WERI-Rb-1 (cell line): ENCODE measurements around the gene PRAF2.

Experiments
- DNase-seq: peaks from one replicate; pipeline ENCODE4 v3.0.0-alpha.2; 2020
- H3K27ac ChIP-seq: fragments of 250-450 bp; sonication (Bioruptor Pico); 2 replicates; pipeline ENCODE4 v1.5.1; 2020; ENCODE audit warnings: mild to moderate bottlenecking, moderate library complexity
- H3K27me3 ChIP-seq: fragments of 250-450 bp; sonication (Bioruptor Pico); 2 replicates; pipeline ENCODE4 v1.5.1; 2021; ENCODE audit warnings: mild to moderate bottlenecking, low read depth, moderate library complexity; ENCODE audit not compliant: insufficient read depth, severe bottlenecking
- H3K36me3 ChIP-seq: fragments of 250-450 bp; sonication (Bioruptor Pico); 2 replicates; pipeline ENCODE4 v1.5.1; 2020; ENCODE audit warnings: mild to moderate bottlenecking, moderate library complexity
- H3K4me3 ChIP-seq: 2 replicates; pipeline ENCODE4 v1.5.1; 2011; ENCODE audit warnings: low read depth, mild to moderate bottlenecking, control low read depth, low read length
- H3K9me3 ChIP-seq: fragments of 250-450 bp; sonication (Bioruptor Pico); 2 replicates; pipeline ENCODE4 v1.5.1; 2021; ENCODE audit warnings: mild to moderate bottlenecking, moderate library complexity; ENCODE audit not compliant: severe bottlenecking
- CTCF ChIP-seq: IDR thresholded peaks from 2 replicates; pipeline ENCODE4 v1.5.1; 2011; ENCODE audit warnings: low read depth, mild to moderate bottlenecking, control low read depth, inconsistent platforms, low read length

The PRAF2 gene

GRCh38 chrX:49053223-49054072 is 20.4 kb downstream of the PRAF2 start:
- DNase-seq = peak; percentile 85
- H3K9me3 ChIP-seq = peaks cover 2% of the 10 kb centered on the region
- peak overlapping the region; percentile 61 for H3K27ac ChIP-seq
- no peak for TF ChIP-seq CTCF
- H3K4me3 ChIP-seq = peak overlapping the region; percentile 48
- peaks cover 17% of the 10 kb centered on the region for H3K27me3 ChIP-seq
- no peaks in the 10 kb centered on the region for H3K36me3 ChIP-seq

DNA sequence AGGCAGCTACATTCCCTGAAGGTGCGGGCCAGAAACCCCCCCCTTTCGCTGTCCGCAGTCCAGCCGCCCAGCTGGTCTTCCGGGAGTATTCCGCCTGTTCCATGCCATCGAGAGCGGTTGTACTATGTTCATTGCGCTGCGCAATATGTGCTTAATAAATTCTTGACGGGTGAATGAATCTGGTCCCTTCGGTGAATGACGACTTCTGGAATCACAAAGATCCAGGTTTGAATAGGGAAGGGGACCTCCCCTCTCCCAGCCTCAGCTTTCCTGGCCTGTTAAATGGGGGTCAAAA is 29.9 kb downstream of the PRAF2 start:
- no peak for TF ChIP-seq CTCF
- H3K9me3 ChIP-seq = no peaks in the 10 kb centered on the region
- peaks cover 8% of the 10 kb centered on the region for H3K27me3 ChIP-seq
- H3K36me3 ChIP-seq = peaks cover 5% of the 10 kb centered on the region; the same call in 1 of the 2 replicates
- H3K4me3 ChIP-seq = peak overlapping the region; percentile 26
- DNase-seq = no peak
- H3K27ac ChIP-seq = peak overlapping the region; percentile 31

DNA sequence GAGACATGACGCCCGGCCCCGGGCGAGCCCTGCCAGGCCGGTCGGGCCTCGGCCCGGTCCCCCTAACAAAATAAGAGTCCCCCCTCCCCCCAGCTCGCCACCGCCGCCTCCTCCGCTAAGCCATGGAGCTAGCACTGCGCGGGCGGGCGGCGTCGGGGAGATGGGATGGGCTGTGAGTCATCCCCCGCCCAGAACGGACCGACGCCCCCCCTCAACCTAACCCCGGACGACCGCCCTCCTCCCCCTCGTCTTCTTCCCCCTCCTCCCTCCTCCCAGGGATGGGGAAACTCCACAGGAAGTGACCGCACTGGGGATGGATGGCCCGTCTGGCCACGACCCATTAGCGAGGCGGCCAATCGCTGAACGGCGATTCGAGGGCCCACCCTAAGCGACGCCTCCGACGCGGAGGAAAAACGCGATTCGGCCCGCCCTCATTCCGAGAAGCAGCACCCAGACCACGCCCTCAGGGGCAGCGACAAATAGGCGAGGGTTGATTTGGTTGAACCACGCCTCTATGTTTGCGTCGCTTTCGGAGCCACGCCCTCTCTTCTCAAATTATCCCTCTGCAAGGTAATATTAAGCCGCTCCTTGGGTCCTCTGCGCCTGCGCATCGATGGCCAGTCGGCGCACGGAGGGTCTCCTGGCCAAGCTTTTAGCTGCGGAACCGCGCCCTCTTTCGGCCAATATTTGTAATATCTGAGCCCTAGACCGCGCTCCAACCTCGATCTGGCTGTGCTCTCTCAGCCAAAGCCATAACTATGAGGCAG is 30.4 kb downstream of the PRAF2 start, which contains the start of gene TFE3:
Gene TFE3 (minus strand): TSS at position 138 of the 767 bp plus-strand sequence. CDS start 131 bp downstream, at position 7.
- Histone ChIP-seq H3K27me3 (peaks cover 7% of the 10 kb centered on the region), H3K27ac (peak within 1 kb of the TSS; percentile 78), H3K9me3 (no peaks in the 10 kb centered on the region), H3K36me3 (peaks cover 6% of the 10 kb centered on the region; the same call in 1 of the 2 replicates), H3K4me3 (peak within 1 kb of the TSS; percentile 65)
- DNase-seq = peak; percentile 97
- TF ChIP-seq CTCF = peak; percentile 54

GRCh38 chrX:49042581-49043219 is 31.1 kb downstream of the PRAF2 start:
- peak overlapping the region; percentile 78 for H3K27ac ChIP-seq

More at GRCh38 chrX:49042581-49043219, 31.1 kb downstream of the PRAF2 start:
- Histone ChIP-seq H3K27me3 (peaks cover 7% of the 10 kb centered on the region), H3K9me3 (no peaks in the 10 kb centered on the region), H3K4me3 (peak overlapping the region; percentile 65), H3K36me3 (peaks cover 6% of the 10 kb centered on the region; the same call in 1 of the 2 replicates)
- no peak for DNase-seq
- no peak for TF ChIP-seq CTCF
